HG03135 (cell line): ENCODE results near the gene IFT88.
"Not testable (repeated sequence)": the region's sequence is repeated elsewhere in the genome, so short reads cannot be mapped to it uniquely, and the experiment has no call there.

Experiments used
- ATAC-seq: cut with Tn5 transposase; IDR thresholded peaks from one replicate; pipeline ENCODE4 v1.9.1; 2021; ENCODE audit warnings: mild to moderate bottlenecking, moderate library complexity; ENCODE audit not compliant: unreplicated experiment

Gene IFT88

GRCh38 chr13:20616059-20616797 is 49.3 kb downstream of the IFT88 start:
- ATAC-seq, result no peak

- ATAC-seq, result no peak
These were observed 56.0 kb downstream of the IFT88 start for GRCh38 chr13:20623000-20623399.

- ATAC-seq, result no peak
These were observed 57.3 kb downstream of the IFT88 start for GRCh38 chr13:20624213-20624612.

DNA sequence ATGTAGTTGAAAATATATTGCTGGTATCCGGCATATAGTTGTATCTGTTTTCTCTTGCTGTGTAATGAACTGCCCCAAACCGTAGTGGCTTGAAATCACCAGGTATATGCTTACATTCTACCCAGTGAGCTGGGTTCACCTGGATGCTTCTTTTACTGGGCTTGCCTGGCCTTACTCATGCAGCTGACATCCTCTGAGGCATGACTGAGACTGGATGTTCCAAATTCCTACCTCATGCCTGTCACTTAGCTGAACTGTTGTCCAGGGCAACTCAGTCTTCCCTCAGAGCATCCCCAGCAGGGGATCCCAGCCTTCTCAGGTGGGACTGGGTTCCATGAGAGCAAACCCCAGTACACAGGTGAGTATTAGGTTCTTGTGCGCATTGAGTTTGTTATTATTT is 66.8 kb downstream of the IFT88 start:
- ATAC-seq, result no peak

GRCh38 chr13:20636079-20636478 is 69.1 kb downstream of the IFT88 start:
- ATAC-seq, result no peak

DNA sequence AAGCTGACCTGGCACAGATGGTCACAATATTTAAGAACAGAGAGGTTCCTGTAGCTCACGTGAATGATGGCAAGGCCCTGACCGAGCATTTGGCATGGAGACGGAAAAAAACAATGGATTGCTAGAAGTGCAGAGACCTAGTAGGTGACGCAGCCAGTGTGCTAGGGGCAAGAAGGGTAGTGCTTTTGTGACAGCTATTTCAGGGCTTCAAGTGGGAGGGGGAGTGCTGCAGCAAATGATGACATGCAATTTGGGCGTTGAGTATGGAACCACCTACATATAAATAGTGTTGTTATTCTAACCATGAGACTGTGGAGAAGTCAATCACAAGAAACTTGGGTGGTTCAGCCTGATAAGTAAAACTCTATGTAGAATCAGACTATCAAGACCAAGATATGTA is 70.9 kb downstream of the IFT88 start:
- no peak for ATAC-seq

DNA sequence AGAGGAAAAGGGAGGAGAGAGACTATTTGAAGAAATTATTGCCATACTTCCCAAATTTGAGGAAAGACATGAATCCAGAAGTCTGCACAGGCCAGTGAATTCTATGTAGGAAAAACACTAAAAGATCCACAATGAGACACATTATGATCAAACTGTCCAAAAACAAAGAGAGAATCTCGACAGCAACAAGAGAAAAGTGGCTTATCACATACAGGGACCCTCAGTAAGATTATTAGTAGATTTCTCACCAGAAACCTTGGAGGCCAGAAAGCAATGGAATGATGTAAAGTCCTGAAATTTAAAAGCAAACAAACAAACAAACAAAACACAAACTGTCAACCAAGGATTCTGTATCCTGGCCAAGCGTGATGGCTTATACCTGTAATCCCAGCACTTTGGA is 80.8 kb downstream of the IFT88 start:
- ATAC-seq, result no peak

GRCh38 chr13:20652946-20653345 is 86.0 kb downstream of the IFT88 start:
- no peak for ATAC-seq

DNA sequence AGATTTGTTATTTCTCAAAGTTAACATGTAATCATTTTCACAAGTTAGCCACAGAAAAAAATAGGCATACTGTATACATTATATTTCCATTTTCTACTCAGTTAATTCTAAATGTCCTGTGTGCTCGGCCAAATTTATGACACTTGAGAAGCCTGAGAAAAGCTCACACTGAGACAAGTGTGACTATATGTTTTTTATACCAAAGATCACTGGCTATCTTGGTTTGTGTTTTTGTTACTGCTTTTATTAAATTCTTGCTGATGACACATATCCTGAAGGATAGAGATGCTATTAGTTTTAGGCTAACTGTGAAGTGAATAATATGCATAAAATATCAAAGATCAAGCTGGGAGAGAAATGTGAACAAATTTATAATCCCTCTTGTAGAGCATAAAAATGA is 87.2 kb downstream of the IFT88 start:
- no peak for ATAC-seq

DNA sequence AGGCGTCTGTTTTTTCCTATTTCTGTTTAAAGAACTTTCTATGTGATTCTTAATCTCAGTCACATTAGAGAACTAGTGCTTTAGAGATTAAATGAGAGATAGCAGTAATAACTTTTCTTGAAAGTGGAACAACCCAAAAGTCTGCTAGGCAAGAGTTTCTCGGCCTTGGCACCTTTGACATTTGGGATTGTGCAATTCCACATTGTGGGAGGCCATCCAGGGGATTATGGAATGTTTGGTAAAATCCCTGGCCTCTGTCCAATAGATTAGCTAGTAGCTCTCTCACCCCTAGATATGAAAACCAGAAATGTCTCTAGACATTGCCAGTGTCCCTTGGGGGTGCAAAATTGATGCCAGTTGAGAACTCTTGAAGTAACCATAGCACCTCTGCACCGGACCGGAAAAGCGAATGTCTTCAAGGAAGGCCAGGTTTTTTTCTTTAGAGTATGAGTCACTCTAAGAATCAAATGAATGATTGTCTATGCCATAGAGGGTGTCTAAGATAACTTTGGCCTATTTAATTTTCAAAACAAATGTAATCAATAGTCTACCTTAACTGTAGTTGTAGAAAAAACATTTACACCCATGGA is 91.6 kb downstream of the IFT88 start:
- ATAC-seq, result no peak

DNA sequence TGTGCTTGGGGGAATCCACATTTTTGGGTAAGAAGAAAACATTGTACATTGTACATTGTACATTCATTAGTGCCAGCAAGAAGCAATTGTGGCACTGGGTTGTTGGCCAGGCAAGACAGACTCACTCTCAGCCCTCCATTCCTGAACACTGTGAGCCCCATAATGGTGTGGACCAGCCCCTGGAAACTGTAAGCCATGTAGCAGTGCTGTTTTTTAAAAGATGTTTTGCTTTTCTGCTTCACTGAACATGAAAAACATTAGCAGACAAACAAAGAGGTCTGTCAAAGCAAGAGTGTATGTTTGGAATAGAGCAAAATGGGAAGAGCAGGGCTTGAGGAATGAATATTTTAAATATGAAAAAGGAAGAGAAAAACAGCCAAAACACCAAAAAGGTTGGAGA is 97.4 kb downstream of the IFT88 start:
- ATAC-seq, result no peak

GRCh38 chr13:20666948-20667347 is 100.0 kb downstream of the IFT88 start:
- no peak for ATAC-seq

DNA sequence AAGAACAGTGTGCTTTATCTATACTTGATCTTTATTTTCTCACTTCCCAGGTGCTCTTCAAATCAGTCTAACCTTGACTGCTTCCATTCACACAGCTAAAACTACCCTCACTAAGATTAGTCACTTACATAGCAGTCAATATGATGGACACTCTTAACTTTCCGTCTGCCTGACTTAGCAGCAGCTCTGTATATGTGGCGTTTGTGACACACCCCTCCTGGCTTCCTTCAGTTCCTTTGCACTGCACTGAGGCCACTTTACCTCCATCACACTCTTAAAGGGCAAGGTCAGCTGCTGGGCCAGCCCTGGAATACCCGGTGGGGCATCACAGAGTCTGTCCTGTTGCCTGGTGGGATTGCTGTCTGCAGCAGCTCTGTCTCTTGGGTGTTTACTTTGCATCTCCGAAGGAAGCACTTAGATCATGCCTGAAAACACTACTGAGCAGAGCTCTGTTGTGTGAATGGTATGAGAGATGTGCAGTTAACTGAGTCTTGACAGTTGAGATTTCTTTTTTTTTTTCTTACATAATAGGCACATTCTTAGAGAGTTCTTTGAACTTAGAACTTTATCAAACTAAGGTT is 101.0 kb downstream of the IFT88 start:
- no peak for ATAC-seq

DNA sequence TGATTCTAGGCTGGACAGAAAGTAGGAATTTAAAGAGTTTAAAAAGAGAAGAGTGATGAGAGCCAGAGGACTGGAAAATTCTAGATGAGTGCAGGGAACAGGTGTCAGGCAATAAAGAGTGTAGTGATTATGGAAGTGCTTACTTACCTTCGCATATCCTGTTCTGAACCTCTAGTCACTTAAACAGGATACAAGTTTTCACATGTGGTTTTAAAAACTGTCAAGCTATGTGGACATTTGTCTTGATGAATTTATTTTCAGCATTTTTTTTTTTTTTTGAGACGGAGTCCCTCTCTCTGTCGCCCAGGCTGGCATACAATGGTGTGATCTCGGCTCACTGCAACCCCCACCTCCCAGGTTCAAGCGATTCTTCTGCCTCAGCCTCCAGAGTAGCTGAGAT is 102.2 kb downstream of the IFT88 start:
- ATAC-seq, result no peak

DNA sequence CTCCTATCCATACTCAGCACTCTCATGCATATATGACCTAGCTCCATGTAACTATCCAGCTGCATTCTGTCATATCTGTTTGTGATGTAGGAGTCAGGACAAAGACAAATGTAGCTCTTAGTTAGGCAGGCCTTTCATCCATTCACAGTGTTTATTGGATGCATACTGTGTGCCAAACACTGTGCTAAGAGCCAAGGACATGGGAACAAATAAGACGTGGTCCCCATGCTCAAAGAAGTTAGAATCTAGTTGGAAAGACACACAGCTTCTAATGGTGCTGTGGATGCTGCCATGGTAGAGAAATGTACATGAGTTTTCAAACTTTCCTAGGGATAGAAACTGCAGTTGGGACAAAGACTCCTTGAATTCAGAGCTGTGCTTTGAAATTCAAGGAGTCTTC is 104.8 kb downstream of the IFT88 start:
- ATAC-seq, result no peak

GRCh38 chr13:20672772-20673171 is 105.8 kb downstream of the IFT88 start:
- ATAC-seq, result no peak

GRCh38 chr13:20673715-20674114 is 106.8 kb downstream of the IFT88 start:
- no peak for ATAC-seq

DNA sequence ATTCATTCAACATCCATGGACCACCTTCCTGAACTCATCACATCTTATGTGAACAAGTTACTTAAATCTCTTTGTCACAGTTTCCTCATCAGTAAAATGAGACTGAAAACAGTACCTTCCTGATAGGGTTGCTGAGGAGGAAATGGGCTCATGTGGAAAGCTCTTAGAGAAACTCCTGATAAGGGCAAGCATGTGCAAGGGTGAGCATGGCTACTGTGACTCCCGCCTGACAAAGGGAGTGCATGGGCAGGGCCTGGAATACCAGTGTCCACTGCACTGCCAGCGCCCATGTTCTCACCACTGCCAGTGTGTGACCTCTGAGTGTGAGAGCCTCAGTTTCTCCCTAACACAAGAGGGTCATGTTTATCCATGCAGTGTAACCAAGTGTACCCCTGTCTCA is 109.3 kb downstream of the IFT88 start:
- ATAC-seq, result no peak

DNA sequence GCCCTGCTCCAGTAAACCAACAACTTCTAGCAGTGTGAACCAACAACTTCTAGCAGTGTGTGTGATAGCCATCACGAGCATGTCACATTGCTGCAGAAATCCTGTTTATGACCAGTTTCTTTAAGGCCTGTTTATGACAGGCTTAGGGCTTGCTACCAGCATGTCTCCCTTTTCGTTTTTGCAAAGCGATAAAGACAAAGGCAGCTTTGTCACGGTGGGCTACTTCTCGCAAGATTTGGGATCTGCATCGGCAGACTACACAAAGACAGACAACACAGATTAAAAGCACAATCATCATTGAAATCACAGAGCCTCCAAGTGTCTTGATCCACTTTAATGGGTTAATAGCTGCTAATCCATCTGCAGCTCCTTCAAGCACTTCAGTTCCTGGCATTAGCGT is 111.6 kb downstream of the IFT88 start:
- not testable (repeated sequence) for ATAC-seq

- ATAC-seq, result no peak
These were observed 112.9 kb downstream of the IFT88 start for GRCh38 chr13:20679879-20680278.

GRCh38 chr13:20680416-20681080 is 113.6 kb downstream of the IFT88 start:
- no peak for ATAC-seq

DNA sequence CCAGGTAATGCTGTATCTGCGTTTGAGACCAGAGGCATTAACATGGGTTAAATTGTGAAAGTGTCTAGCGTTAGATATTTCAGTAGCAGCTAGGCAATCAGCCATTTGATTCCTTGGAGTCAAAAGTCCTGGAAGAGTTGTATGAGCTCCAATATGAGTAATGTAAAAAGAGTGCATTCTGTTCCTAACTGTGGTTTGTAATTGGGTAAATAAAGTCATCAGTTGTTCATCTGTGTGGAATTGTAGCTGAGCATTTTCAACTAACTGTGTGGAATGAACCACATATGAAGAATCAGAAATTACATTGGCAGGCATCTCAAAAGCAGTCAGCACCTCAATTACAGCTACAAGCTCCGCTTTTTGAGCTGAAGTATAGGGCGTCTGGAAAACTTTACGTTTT is 114.5 kb downstream of the IFT88 start:
- ATAC-seq, result not testable (repeated sequence)
